ENCODE measurements around the gene KIF21B.

Gene KIF21B

GRCh38 chr1:201039876-201040275 lies 16.4 kb upstream of the KIF21B start:
- no peak overlapping the region for H3K27ac ChIP-seq (ENCODE audit: low read length)
- H3K9ac ChIP-seq (ENCODE audit: low read length) = no peak overlapping the region
- H2AFZ ChIP-seq (ENCODE audit: low read depth, low read length) = no peak overlapping the region
- H3K4me3 ChIP-seq (ENCODE audit: low read length) = no peak overlapping the region
- no peaks in the 10 kb centered on the region for H3K79me2 ChIP-seq (ENCODE audit: low read length)
- no peak for TF ChIP-seq EZH2phosphoT487 (IDR thresholded peaks at IDR 0.05; ENCODE audit: low read depth)
- TF ChIP-seq CTCF (IDR thresholded peaks at IDR 0.05; ENCODE audit: low read depth, low read length) = no peak
- H4K20me1 ChIP-seq (ENCODE audit: insufficient read depth, low read length) = no peaks in the 10 kb centered on the region
- peaks cover 19% of the 10 kb centered on the region for H3K27me3 ChIP-seq (ENCODE audit: low read depth, low read length)
- H3K4me2 ChIP-seq (ENCODE audit: low read length) = no peak overlapping the region
- peaks cover 2% of the 10 kb centered on the region; the same call in 1 of the 2 replicates for H3K4me1 ChIP-seq (ENCODE audit: low read length)
- H3K9me3 ChIP-seq (ENCODE audit: insufficient read depth, low read length) = no peaks in the 10 kb centered on the region
- no peaks in the 10 kb centered on the region for H3K36me3 ChIP-seq (replicated peaks; ENCODE audit: low read depth, low read length)

DNA sequence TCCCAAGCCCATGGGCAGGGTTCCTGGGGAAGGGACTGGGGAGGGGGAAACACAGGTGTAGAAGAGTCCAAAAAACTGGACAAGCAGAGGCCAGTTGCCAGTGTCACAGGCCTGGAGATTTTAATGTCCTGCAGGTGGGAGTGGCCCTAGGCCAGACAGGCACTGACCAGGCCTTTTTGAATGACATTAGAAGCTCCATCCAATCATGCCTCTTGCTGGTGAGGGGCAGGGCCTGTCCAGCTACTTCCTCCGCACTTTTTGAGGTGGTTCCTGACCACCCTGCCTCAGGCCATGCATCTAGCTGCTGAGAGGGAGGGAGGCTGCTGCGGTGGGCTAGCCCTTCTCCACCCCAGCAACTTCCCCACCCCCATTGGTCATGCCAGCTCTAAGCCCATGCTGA lies 15.9 kb upstream of the KIF21B start:
- H3K9ac ChIP-seq (ENCODE audit: low read length) = no peak overlapping the region
- H3K4me2 ChIP-seq (ENCODE audit: low read length) = no peak overlapping the region
- no peak overlapping the region for H3K27ac ChIP-seq (ENCODE audit: low read length)
- no peak overlapping the region for H2AFZ ChIP-seq (ENCODE audit: low read depth, low read length)
- H3K79me2 ChIP-seq (ENCODE audit: low read length) = no peaks in the 10 kb centered on the region
- TF ChIP-seq EZH2phosphoT487 (IDR thresholded peaks at IDR 0.05; ENCODE audit: low read depth) = no peak
- TF ChIP-seq CTCF (IDR thresholded peaks at IDR 0.05; ENCODE audit: low read depth, low read length) = no peak
- peaks cover 17% of the 10 kb centered on the region for H3K27me3 ChIP-seq (ENCODE audit: low read depth, low read length)
- no peaks in the 10 kb centered on the region for H4K20me1 ChIP-seq (ENCODE audit: insufficient read depth, low read length)
- no peak overlapping the region for H3K4me3 ChIP-seq (ENCODE audit: low read length)
- H3K36me3 ChIP-seq (replicated peaks; ENCODE audit: low read depth, low read length) = no peaks in the 10 kb centered on the region
- H3K9me3 ChIP-seq (ENCODE audit: insufficient read depth, low read length) = no peaks in the 10 kb centered on the region
- H3K4me1 ChIP-seq (ENCODE audit: low read length) = peaks cover 2% of the 10 kb centered on the region; the same call in 1 of the 2 replicates

DNA sequence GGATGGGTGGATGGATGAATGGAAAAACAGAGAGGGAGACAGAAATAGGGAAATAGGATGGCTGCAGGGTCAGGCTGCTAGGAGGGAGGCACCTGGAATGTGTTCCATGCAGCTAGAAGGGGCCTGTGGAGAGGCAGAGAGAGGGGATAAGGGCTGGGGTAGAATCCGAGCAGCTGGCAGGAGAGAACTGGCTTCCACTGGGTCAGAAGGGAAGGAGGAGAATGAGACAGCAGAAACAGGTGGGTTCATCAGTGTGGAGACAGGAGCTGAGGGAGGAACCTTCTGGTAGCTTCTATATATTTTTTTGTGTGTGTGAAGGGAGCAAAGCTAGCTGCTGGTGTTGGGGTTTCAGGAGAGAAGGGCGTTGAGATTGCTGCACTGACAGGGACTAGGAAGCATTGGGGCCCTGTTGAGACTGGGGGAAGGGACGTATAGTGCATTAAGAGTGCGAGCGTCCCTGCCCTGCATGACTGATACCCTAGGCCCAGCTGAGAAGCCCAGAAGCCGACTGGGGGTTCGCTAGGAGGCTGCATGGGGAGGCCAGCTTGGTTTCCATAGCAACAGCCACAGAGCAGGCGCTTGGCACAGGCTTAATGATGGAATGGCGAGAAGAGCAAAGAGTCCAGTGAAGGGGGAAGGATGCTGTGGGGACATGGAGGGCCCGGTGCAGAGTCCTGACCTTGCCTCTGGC lies 14.8 kb upstream of the KIF21B start:
- no peak overlapping the region for H3K4me2 ChIP-seq (ENCODE audit: low read length)
- H3K9me3 ChIP-seq (ENCODE audit: insufficient read depth, low read length) = no peaks in the 10 kb centered on the region
- no peaks in the 10 kb centered on the region for H3K36me3 ChIP-seq (replicated peaks; ENCODE audit: low read depth, low read length)
- no peaks in the 10 kb centered on the region for H4K20me1 ChIP-seq (ENCODE audit: insufficient read depth, low read length)
- no peaks in the 10 kb centered on the region for H3K79me2 ChIP-seq (ENCODE audit: low read length)
- no peak overlapping the region for H2AFZ ChIP-seq (ENCODE audit: low read depth, low read length)
- no peak overlapping the region for H3K4me3 ChIP-seq (ENCODE audit: low read length)
- H3K27ac ChIP-seq (ENCODE audit: low read length) = no peak overlapping the region
- TF ChIP-seq CTCF (IDR thresholded peaks at IDR 0.05; ENCODE audit: low read depth, low read length) = no peak
- no peak for TF ChIP-seq EZH2phosphoT487 (IDR thresholded peaks at IDR 0.05; ENCODE audit: low read depth)
- H3K9ac ChIP-seq (ENCODE audit: low read length) = no peak overlapping the region
- H3K27me3 ChIP-seq (ENCODE audit: low read depth, low read length) = peaks cover 17% of the 10 kb centered on the region
- peaks cover 2% of the 10 kb centered on the region; the same call in 1 of the 2 replicates for H3K4me1 ChIP-seq (ENCODE audit: low read length)

- no peak for TF ChIP-seq EZH2phosphoT487 (IDR thresholded peaks at IDR 0.05; ENCODE audit: low read depth)
- no peak for TF ChIP-seq CTCF (IDR thresholded peaks at IDR 0.05; ENCODE audit: low read depth, low read length)
- no peaks in the 10 kb centered on the region for H3K79me2 ChIP-seq (ENCODE audit: low read length)
- H3K27ac ChIP-seq (ENCODE audit: low read length) = no peak overlapping the region
- no peaks in the 10 kb centered on the region for H3K36me3 ChIP-seq (replicated peaks; ENCODE audit: low read depth, low read length)
- no peak overlapping the region for H3K4me2 ChIP-seq (ENCODE audit: low read length)
- H3K9me3 ChIP-seq (ENCODE audit: insufficient read depth, low read length) = no peaks in the 10 kb centered on the region
- H3K9ac ChIP-seq (ENCODE audit: low read length) = no peak overlapping the region
- H3K4me1 ChIP-seq (ENCODE audit: low read length) = no peaks in the 10 kb centered on the region
- peaks cover 17% of the 10 kb centered on the region for H3K27me3 ChIP-seq (ENCODE audit: low read depth, low read length)
- no peaks in the 10 kb centered on the region for H4K20me1 ChIP-seq (ENCODE audit: insufficient read depth, low read length)
- no peak overlapping the region for H3K4me3 ChIP-seq (ENCODE audit: low read length)
- no peak overlapping the region for H2AFZ ChIP-seq (ENCODE audit: low read depth, low read length)
These were observed 12.8 kb upstream of the KIF21B start for GRCh38 chr1:201036188-201036842.

Measured in OCI-LY3 (cell line).